Transverse colon (tissue), 4 donors: ENCODE data around the gene CSGALNACT2. TPM values are rescaled to one million over a fixed set of nuclear protein-coding genes. Genes with fewer than 3 reads are reported as not detected.

ENCODE experiments used
- DNase-seq: peaks from one replicate; pipeline ENCODE4 v3.0.0-alpha.2; 2019
- H3K27ac ChIP-seq, 4 donors: fragments of 200-600 bp; sonication (generic); 2 replicates each; pipeline ENCODE4 v1.5.1; 2016 to 2018; ENCODE audit warnings: inconsistent platforms in 4 of 4
- H3K27me3 ChIP-seq: fragments of 200-600 bp; sonication (generic); 2 replicates; pipeline ENCODE4 v1.5.1; 2017; ENCODE audit warnings: inconsistent platforms
- H3K36me3 ChIP-seq, 4 donors: fragments of 200-600 bp; sonication (generic); 2 replicates each; pipeline ENCODE4 v1.5.1; 2017 to 2019; ENCODE audit warnings: inconsistent platforms in 4 of 4
- H3K4me1 ChIP-seq, 4 donors: fragments of 200-600 bp; sonication (generic); 2 replicates each; pipeline ENCODE4 v1.5.1; 2017 to 2020; ENCODE audit warnings: inconsistent platforms in 4 of 4
- H3K4me3 ChIP-seq, 4 donors: fragments of 200-600 bp; sonication (generic); 1 replicate in 1 of 4; 2 replicates in 3 of 4; pipeline versions ENCODE4 v1.5.1 to v1.6.1; 2017 to 2019; ENCODE audit warnings: inconsistent platforms in 4 of 4
- H3K9me3 ChIP-seq, 2 donors: fragments of 200-600 bp; sonication (generic); 2 replicates each; pipeline ENCODE4 v1.5.1; 2017 to 2019; ENCODE audit warnings: inconsistent platforms in 2 of 2
- EP300 ChIP-seq: sonication (generic); formaldehyde crosslinking; IDR thresholded peaks from one replicate; pipeline ENCODE4 v1.6.1; 2017; ENCODE audit warnings: antibody characterized with exemption, low read depth
- POLR2A ChIP-seq: fragments of 450-650 bp; IDR thresholded peaks from one replicate; pipeline ENCODE4 v1.6.1; 2016; ENCODE audit warnings: antibody characterized with exemption, mild to moderate bottlenecking, moderate library complexity
- POLR2AphosphoS5 ChIP-seq, 3 donors: sonication (generic); formaldehyde crosslinking; IDR thresholded peaks; one replicate each; pipeline ENCODE4 v1.6.1; 2016; ENCODE audit warnings: antibody characterized with exemption in 3 of 3
- WGBS, 2 donors: methylation state at CpG; one replicate each; pipeline ENCODE4 v1.1.5; 2018; ENCODE audit warnings: low coverage in 1 of 2; 5-methylcytosine and 5-hydroxymethylcytosine counted together
- in situ Hi-C, 4 donors: fragments of 200-750 bp; cut with MboI; loops; one replicate each; pipeline versions ENCODE4 v1.15.0 to v1.15.1; 2017; ENCODE audit warnings: low sequenced_read_pairs in 3 of 4, low pct_ligation_motif_present in 1 of 4, low pct_unique_long_range_greater_than_20kb in 1 of 4
- intact Hi-C: fragments of 100-400 bp; cut with DNase I; formaldehyde crosslinking; loops from one replicate; pipeline ENCODE4 v1.15.1; 2023; ENCODE audit warnings: low total_unique reads
- total RNA-seq, 4 donors: library from RNA; depleted of rRNA; stranded (reverse); fragments of >200 nt; gene quantifications; one replicate each; pipeline ENCODE4 v1.1.0, GENCODE V29; 2016
- TF ChIP-seq, protein P1 (sequence below), 5 experiments: fragments of 200-600 bp in 3 of 5; fragments of 450-650 bp in 2 of 5; sonication (generic) in 3 of 5; IDR thresholded peaks; 1 replicate in 2 of 5; 2 replicates in 3 of 5; pipeline ENCODE4 v1.5.1; 2016 to 2017; ENCODE audit warnings: antibody characterized with exemption in 5 of 5, inconsistent platforms in 3 of 5, mild to moderate bottlenecking in 2 of 5, moderate library complexity in 1 of 5

The CSGALNACT2 gene
- total RNA-seq, 4 donors from 2014 or later = 4.1 to 15.5 (median 10.9) TPM

DNA sequence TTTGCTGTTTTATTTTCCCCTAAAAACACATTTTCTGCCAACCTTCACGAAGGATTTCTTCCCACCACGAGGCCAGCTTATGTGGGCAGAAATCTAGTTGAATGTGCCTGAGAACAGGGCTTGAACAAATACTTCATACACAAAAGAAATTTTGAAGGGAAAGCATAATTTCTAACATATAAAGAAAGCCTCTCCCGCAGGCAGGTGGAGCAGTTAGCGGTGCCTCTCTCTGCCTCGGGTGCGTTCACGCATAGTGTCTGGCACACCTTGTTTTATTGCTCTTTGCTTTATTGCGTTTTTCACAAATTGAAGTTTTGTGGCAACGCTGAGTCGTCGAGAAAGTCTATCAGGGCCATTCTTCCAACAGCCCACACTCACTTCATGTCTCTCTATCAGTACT is 7.0 kb upstream of the CSGALNACT2 start:
- H3K27ac ChIP-seq = no peak overlapping the region
- no peaks in the 10 kb centered on the region for H3K27me3 ChIP-seq
- intact Hi-C loops (no loop called here), in situ Hi-C loops (no loop called here)
- no peak overlapping the region for H3K4me3 ChIP-seq
- no peaks in the 10 kb centered on the region for H3K9me3 ChIP-seq
- TF ChIP-seq EP300 (no peak), POLR2A (no peak), POLR2AphosphoS5 (IDR thresholded peaks at IDR 0.05) (no peak)
- TF ChIP-seq, protein P1, sequence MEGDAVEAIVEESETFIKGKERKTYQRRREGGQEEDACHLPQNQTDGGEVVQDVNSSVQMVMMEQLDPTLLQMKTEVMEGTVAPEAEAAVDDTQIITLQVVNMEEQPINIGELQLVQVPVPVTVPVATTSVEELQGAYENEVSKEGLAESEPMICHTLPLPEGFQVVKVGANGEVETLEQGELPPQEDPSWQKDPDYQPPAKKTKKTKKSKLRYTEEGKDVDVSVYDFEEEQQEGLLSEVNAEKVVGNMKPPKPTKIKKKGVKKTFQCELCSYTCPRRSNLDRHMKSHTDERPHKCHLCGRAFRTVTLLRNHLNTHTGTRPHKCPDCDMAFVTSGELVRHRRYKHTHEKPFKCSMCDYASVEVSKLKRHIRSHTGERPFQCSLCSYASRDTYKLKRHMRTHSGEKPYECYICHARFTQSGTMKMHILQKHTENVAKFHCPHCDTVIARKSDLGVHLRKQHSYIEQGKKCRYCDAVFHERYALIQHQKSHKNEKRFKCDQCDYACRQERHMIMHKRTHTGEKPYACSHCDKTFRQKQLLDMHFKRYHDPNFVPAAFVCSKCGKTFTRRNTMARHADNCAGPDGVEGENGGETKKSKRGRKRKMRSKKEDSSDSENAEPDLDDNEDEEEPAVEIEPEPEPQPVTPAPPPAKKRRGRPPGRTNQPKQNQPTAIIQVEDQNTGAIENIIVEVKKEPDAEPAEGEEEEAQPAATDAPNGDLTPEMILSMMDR (IDR thresholded peaks at IDR 0.05) = no peak
- peaks cover 0 to 4% (median 0%) of the 10 kb centered on the region in 4 donors for H3K4me1 ChIP-seq
- no peaks in the 10 kb centered on the region for H3K36me3 ChIP-seq
- DNase-seq = no peak
- WGBS, 2 donors = 58 to 59% methylated on average over 11 of the region's 11 CpGs

DNA sequence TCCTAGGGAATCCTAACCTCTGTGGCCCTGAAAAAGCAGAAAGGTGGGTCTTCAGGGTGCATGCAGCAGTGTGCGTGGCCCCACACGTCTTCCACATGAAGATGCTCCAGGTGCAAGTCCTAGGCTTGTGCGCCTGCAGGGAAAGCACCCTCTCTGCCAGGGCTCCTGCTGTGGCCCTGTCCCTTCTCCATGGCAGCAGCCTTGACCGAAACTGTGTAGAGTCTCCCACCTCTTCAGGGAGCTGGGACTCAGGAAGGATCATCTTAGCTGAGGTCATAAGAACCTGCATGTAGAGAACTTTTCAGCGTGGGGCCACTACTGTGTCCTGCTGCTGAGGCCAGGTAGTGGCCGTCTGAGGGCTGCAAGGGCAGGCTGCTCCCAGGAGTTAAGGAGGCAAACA is 6.3 kb upstream of the CSGALNACT2 start:
- H3K27ac ChIP-seq = no peak overlapping the region
- no peak overlapping the region for H3K4me3 ChIP-seq
- TF ChIP-seq EP300 = no peak
- no peak for TF ChIP-seq POLR2AphosphoS5 (IDR thresholded peaks at IDR 0.05)
- TF ChIP-seq POLR2A = no peak
- TF ChIP-seq, protein P1 (IDR thresholded peaks at IDR 0.05) = no peak
- 80% methylated on average over 6 of the region's 6 CpGs; no CpG with 5 or more reads in 1 of the 2 donors for WGBS, 2 donors
- no peaks in the 10 kb centered on the region for H3K36me3 ChIP-seq
- peaks cover 0 to 4% (median 2%) of the 10 kb centered on the region in 4 donors for H3K4me1 ChIP-seq
- in situ Hi-C loops = no loop called here
- H3K27me3 ChIP-seq = no peaks in the 10 kb centered on the region
- DNase-seq = no peak
- intact Hi-C loops = no loop called here
- no peaks in the 10 kb centered on the region for H3K9me3 ChIP-seq

DNA sequence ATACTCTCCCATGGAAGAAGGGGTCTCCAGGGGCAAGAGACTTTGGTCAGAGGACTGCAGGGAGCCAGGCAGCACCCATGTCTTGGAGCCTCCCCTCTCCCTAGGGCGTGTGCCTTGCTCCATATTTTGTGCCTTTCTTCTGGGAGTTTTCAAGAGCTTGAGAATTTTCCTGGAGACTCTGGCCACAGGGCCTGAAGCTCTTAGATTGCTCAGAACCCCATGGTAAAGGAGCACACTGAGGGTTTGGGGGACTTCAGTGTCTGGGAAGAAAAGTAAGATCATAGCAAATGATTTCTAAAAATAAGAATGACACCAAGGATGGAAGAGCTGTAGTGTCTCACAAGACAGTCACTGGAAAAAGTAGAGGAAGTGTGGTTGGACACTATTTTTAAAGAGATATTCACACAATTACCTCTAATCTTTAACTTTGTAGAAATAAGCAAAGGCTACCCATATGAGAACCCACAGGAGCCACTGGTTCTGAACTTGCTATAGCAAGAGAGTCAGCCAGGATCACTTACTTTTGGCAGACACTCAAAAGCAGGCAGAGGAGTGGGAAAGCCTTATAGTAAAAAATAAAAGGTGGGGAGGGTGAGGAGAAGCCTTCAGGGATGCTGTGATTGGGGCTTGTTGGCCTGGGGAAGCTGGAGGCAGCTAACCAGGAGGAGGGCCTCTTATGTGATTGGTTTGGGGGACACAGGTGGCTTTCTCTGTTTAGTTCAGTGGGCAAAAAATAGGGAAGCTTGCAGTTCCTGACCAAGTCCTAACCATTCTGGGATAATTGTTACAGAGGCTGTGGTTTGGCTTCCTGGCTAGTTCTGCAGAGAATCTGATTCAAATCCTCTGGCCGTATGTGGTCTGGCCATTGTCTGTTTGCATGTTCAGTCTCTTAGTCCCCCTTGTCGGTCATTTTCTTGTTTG is 5.1 kb upstream of the CSGALNACT2 start:
- Histone ChIP-seq H3K9me3 (no peaks in the 10 kb centered on the region), H3K36me3 (no peaks in the 10 kb centered on the region), H3K4me3 (no peak overlapping the region), H3K4me1 (peaks cover 0 to 13% (median 10%) of the 10 kb centered on the region in 4 donors), H3K27ac (no peak overlapping the region), H3K27me3 (no peaks in the 10 kb centered on the region)
- intact Hi-C loops = no loop called here
- in situ Hi-C loops = no loop called here
- TF ChIP-seq POLR2AphosphoS5 (IDR thresholded peaks at IDR 0.05) (no peak), EP300 (no peak), POLR2A (no peak)
- TF ChIP-seq, protein P1 (IDR thresholded peaks at IDR 0.05) = no peak
- DNase-seq = no peak
- 50 to 71% methylated on average over 2 to 3 of the region's 3 CpGs for WGBS, 2 donors

DNA sequence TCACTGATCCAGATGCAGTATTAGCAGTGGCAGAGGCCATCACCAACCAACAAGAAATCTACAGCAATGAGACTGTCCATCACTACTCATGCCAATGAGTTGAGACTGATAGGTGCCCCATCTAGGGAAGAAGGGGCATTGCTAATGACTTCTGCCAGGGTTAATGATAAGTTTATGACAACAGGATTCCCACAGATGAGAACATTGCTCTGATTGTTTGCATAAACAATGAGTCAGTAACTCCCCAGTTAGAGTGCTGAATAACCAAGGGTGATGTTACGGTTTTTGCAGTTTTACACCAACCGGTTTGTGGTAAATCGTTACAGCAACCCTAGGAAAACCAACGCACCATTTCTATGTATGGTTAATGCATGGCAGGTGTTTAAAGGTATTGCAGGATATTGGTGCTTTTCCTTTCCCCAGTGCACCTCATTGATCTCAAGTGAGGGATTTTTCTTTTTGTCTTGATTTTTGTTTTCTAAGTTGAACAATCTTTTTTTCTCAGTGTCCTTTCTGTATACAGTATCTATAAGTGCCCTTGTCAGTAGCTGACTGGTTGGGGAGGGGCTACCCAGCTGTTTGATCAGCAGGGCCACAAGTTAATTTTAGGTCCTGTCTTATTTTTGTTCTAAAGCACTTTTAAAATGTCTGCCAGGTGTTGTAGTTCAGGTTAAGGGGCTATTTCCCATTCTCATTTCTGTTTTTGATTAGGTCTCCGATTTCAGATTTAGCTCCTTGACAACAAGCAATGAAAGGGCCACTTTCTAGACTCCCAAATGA is 3.9 kb upstream of the CSGALNACT2 start:
- no peak for DNase-seq
- in situ Hi-C loops (no loop called here), intact Hi-C loops (no loop called here)
- Histone ChIP-seq H3K4me3 (no peak overlapping the region), H3K4me1 (peaks cover 0 to 14% (median 13%) of the 10 kb centered on the region in 4 donors), H3K27me3 (no peaks in the 10 kb centered on the region), H3K9me3 (no peaks in the 10 kb centered on the region), H3K27ac (no peak overlapping the region), H3K36me3 (no peaks in the 10 kb centered on the region)
- TF ChIP-seq POLR2A = no peak
- TF ChIP-seq, protein P1 (IDR thresholded peaks at IDR 0.05) = no peak
- TF ChIP-seq EP300 = no peak
- no peak for TF ChIP-seq POLR2AphosphoS5 (IDR thresholded peaks at IDR 0.05)
- WGBS, 2 donors = 75 to 76% methylated on average over 5 of the region's 5 CpGs
